Right kidney (tissue), 1 donor: ENCODE data around the gene AKAP9.
"Not testable (repeated sequence)": the region's sequence is repeated elsewhere in the genome, so short reads cannot be mapped to it uniquely, and the experiment has no call there.

Experiments
- DNase-seq: peaks from one replicate; pipeline ENCODE4 v3.0.0-alpha.2; 2016

AKAP9 gene

DNA sequence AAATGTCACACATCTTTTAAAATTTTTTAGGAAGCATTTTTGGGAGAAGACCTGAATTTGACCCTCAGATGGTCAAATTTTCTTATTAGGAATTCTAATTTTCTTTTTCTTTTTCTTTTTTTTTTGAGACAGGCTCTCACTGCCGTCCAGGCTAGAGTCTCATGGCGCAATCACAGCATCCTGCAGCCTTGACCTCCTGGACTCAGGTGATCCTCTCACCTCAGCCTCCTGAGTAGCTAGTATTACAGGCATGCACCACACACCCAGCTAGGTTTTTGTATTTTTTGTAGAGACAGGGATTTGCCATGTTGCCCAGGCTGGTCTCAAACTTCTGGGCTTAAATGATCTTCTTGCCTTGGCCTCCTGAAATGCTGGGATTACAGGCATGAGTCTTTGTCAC lies 65.4 kb downstream of the AKAP9 start:
- DNase-seq: no peak

- DNase-seq: no peak
Measured at GRCh38 chr7:92010215-92010614, 69.6 kb downstream of the AKAP9 start.

- DNase-seq: no peak
Measured at GRCh38 chr7:92013611-92014010, 72.9 kb downstream of the AKAP9 start.

DNA sequence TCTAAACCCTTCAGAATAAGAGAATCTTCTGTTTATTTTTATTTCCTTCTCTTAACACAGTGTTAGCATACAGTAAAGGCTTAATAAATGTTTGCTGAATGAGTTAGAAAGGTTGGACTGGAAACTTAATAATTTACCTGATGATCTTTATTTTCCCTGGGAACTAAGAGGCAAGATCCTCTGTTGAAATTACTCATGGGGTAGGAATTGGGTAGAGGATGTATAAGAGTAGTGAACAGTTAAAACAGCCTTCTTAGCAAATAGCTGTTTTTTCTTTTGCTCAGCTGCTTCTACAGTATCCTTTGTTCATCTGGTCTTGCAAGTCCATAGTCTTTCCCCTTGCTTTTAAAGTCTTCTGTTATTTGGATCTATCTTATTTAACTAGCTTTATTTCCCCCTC lies 80.0 kb downstream of the AKAP9 start:
- no peak for DNase-seq

DNA sequence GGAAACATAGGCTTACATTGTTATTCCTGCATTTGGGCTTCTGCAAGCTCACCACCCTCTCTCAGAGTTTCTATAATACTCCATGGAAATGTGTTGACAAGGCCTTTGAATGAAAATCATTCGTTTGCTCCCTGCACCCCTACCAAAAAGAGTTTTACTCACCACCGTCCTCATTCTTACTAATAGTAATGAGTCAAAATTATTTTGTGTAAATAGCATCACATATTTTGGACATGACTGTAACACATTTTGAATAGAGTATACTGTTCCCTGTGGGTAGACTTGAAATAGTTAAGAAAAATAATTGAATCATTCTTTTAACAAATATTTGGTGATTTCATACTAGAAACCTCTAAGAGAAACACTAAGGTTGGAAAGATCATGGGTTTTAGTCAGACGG lies 84.6 kb downstream of the AKAP9 start:
- no peak for DNase-seq

DNA sequence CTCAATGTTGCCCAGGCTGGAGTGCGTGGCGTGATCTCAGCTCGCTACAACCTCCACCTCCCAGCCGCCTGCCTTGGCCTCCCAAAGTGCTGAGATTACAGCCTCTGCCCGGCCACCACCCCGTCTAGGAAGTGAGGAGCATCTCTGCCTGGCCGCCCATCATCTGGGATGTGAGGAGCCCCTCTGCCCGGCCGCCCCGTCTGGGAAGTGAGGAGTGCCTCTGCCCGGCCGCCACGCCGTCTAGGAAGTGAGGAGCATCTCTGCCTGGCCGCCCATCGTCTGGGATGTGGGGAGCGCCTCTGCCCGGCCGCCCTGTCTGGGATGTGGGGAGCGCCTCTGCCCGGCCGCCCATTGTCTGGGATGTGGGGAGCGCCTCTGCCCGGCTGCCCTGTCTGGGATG lies 86.0 kb downstream of the AKAP9 start:
- not testable (repeated sequence) for DNase-seq

DNA sequence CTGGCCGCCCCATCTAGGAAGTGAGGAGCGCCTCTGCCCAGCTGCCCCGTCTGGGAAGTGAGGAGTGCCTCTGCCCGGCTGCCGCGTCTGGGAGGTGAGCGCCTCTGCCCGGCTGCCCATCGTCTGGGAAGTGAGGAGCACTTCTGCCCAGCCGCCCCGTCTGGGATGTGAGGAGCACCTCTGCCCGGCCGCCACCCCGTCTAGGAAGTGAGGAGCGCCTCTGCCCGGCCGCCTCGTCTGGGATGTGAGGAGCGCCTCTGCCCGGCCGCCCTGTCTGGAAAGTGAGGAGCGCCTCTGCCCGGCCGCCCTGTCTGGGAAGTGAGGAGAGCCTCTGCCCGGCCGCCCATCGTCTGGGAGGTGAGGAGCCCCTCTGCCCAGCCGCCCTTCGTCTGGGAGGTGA lies 86.5 kb downstream of the AKAP9 start:
- DNase-seq: not testable (repeated sequence)

GRCh38 chr7:92028226-92028625 lies 87.6 kb downstream of the AKAP9 start:
- DNase-seq: no peak

GRCh38 chr7:92028686-92029085 lies 88.0 kb downstream of the AKAP9 start:
- no peak for DNase-seq

DNA sequence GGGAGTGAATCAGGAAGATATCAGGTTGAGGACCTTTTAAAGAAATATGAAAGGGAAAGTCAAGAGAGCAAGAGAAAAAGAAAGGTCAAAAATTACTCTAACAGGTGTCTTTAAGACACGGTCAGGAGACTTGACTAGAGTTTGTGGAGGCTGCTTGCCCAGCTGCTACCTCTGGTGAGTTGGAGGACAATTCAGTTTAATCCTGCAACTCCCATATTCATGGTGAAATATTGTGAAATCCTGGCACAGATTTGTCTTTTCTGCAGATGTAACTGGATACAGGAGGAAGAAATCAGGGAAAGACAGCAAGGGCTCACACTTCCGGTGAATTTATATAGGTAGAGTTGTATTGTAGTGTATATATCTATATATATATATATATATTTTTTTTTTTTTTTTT lies 93.5 kb downstream of the AKAP9 start:
- no peak for DNase-seq

- DNase-seq: no peak
Measured at GRCh38 chr7:92035576-92035975, 94.9 kb downstream of the AKAP9 start.

GRCh38 chr7:92039900-92040299 lies 99.2 kb downstream of the AKAP9 start:
- DNase-seq: no peak

GRCh38 chr7:92042056-92042737 lies 101.5 kb downstream of the AKAP9 start:
- DNase-seq: no peak

DNA sequence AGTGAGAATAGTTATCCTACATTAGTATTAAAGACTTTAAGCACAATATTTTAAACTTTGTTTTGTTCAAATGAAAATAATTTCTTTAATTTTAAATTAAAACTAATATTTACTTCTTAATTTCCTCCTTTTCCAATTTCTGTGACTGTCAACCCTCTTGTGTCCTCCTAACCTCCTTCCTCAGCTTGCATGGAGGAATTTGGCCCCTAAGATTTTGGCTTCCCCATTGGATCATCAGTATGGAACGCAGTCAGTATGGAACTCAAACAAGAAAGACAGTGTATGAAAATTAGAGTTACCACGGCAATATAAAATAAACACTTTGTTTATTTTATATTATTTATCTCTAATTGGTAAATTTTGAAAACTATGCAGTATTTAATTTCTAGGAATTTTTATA lies 102.4 kb downstream of the AKAP9 start:
- DNase-seq: no peak

GRCh38 chr7:92043637-92044036 lies 103.0 kb downstream of the AKAP9 start:
- DNase-seq: no peak

- no peak for DNase-seq
Measured at GRCh38 chr7:92044148-92044547, 103.5 kb downstream of the AKAP9 start.

GRCh38 chr7:92044940-92045339 lies 104.3 kb downstream of the AKAP9 start:
- no peak for DNase-seq

DNA sequence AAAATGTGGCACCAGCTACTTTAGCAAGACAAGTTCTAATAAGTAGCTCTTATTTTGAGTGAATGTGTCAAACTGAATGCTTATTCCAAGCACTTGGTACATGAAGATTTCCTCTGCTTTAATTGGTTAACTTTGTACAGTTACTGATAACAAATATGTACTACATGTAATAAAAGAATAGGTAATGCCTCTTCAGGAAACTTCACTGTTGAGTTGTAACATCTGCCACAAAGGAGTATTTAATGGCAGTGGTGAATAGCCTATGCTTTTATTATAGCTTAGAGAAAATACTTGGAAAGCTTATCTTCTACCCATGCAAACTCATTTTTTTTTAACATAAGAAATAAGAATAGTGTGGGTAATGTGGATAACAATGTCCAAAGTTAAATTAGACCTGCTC lies 111.0 kb downstream of the AKAP9 start:
- DNase-seq: no peak

GRCh38 chr7:92052159-92052558 lies 111.5 kb downstream of the AKAP9 start:
- DNase-seq: no peak

DNA sequence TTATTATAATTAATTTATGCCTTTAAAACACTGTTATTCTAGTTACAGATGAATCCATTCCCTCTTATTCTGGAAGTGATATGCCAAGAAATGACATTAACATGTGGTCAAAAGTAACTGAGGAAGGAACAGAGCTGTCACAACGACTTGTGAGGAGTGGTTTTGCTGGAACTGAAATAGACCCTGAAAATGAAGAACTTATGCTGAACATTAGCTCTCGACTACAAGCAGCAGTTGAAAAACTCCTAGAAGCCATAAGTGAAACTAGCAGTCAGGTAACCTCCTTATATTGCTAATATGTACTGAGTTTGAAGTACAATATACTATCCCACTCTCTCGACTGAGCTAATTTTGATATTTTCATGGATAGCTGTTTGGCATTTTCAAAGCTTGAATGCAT lies 112.0 kb downstream of the AKAP9 start:
- DNase-seq: no peak

- DNase-seq: no peak
Measured at GRCh38 chr7:92053312-92053711, 112.7 kb downstream of the AKAP9 start.

GRCh38 chr7:92056286-92056685 lies 115.6 kb downstream of the AKAP9 start:
- no peak for DNase-seq

- DNase-seq: peak; percentile 7
Measured at GRCh38 chr7:92057375-92057774, 116.7 kb downstream of the AKAP9 start.

DNA sequence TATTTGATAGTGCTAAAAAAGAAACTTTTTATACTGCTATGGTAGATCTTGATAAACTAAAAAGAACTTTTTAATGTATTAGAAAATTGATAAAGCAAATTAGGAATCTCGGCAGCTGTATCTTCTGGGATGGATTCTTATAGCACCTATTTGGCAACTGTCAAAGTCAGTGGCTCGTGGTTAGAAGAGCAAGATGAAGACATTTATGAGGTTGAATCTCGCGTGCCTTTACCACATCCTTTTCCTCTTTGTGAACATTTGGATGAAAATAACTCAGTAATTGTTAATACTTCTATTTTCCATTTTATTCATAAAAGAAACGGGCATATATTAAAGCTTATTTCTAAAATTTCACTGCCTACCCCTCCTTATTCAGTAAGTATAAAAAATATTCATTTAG lies 117.4 kb downstream of the AKAP9 start:
- no peak for DNase-seq

- DNase-seq: no peak
Measured at GRCh38 chr7:92058899-92059298, 118.2 kb downstream of the AKAP9 start.
